CD4-positive, alpha-beta T cell treated with Interleukin-12 subunit alpha and Interleukin-12 subunit beta, for 1 hour (primary cell): Measurements from ENCODE around the gene ABHD14A.
A peak's percentile ranks its signal among the peaks of the same experiment; 100 is the strongest.

Experiments used
- DNase-seq: peaks from one replicate; pipeline ENCODE4 v3.0.0-alpha.2; 2020

Gene ABHD14A

GRCh38 chr3:51941798-51942602 lies 32.9 kb upstream of the ABHD14A start, which contains the start of the genes PARP3 and RRP9:
PARP3 (plus strand) TSS chr3:51942363; CDS start chr3:51943356, 993 bp downstream.
RRP9 (minus strand) TSS chr3:51941904; CDS start chr3:51941867, 37 bp downstream.
- peak; percentile 100 for DNase-seq

- peak; percentile 64 for DNase-seq
Observed at GRCh38 chr3:51942603-51943450, 32.0 kb upstream of the ABHD14A start.

GRCh38 chr3:51943451-51944391 lies 31.1 kb upstream of the ABHD14A start:
- no peak for DNase-seq

GRCh38 chr3:51944451-51945021 lies 30.3 kb upstream of the ABHD14A start:
- no peak for DNase-seq

GRCh38 chr3:51945031-51945840 lies 29.6 kb upstream of the ABHD14A start:
- no peak for DNase-seq

GRCh38 chr3:51945926-51946705 lies 28.7 kb upstream of the ABHD14A start:
- DNase-seq = no peak

- DNase-seq = no peak
Observed at GRCh38 chr3:51946796-51947195, 28.1 kb upstream of the ABHD14A start.

- no peak for DNase-seq
Observed at GRCh38 chr3:51947215-51947900, 27.5 kb upstream of the ABHD14A start.

GRCh38 chr3:51948016-51948580 lies 26.8 kb upstream of the ABHD14A start:
- DNase-seq = no peak

- DNase-seq = no peak
Observed at GRCh38 chr3:51949121-51949520, 25.7 kb upstream of the ABHD14A start.

GRCh38 chr3:51950899-51951298 lies 24.0 kb upstream of the ABHD14A start:
- no peak for DNase-seq

GRCh38 chr3:51953445-51953844 lies 21.4 kb upstream of the ABHD14A start:
- DNase-seq = no peak

GRCh38 chr3:51954105-51954504 lies 20.8 kb upstream of the ABHD14A start:
- no peak for DNase-seq

- DNase-seq = no peak
Observed at GRCh38 chr3:51954713-51955112, 20.2 kb upstream of the ABHD14A start.

GRCh38 chr3:51955175-51955892 lies 19.5 kb upstream of the ABHD14A start, which contains the start of gene GPR62:
GPR62 (plus strand) TSS chr3:51955381; CDS start chr3:51955653, 272 bp downstream.
- no peak for DNase-seq

GRCh38 chr3:51955893-51956770 lies 18.7 kb upstream of the ABHD14A start:
- DNase-seq = peak; percentile 38

- no peak for DNase-seq
Observed at GRCh38 chr3:51957520-51958205, 17.2 kb upstream of the ABHD14A start.
